Body of pancreas (tissue), 4 donors: Measurements from ENCODE around the gene MTA3. TPM values are rescaled to one million over a fixed set of nuclear protein-coding genes. Genes with fewer than 3 reads are reported as not detected.

Source experiments
- ATAC-seq: fragments of 150-250 bp; one replicate; pipeline ENCODE4 v1.9.1; 2016
- DNase-seq, 4 donors: peaks; one replicate each; pipeline ENCODE4 v3.0.0-alpha.2; 2019
- H3K27ac ChIP-seq, 4 donors: fragments of 200-600 bp; sonication (generic); 1 replicate in 3 of 4; 2 replicates in 1 of 4; pipeline versions ENCODE4 v1.5.1 to v1.6.1; 2016 to 2019; ENCODE audit warnings: mild to moderate bottlenecking in 1 of 4, mixed read lengths in 1 of 4, moderate library complexity in 1 of 4
- H3K27me3 ChIP-seq, 2 donors: fragments of 200-600 bp; sonication (generic); one replicate each; pipeline ENCODE4 v1.6.0; 2016; ENCODE audit warnings: mild to moderate bottlenecking in 1 of 2
- H3K36me3 ChIP-seq, 2 donors: fragments of 200-600 bp; sonication (generic); replicated peaks in 1 of 2; 2 replicates each; pipeline ENCODE4 v1.5.1; 2016; ENCODE audit warnings: low read depth in 2 of 2; ENCODE audit not compliant: insufficient read depth in 1 of 2
- H3K4me1 ChIP-seq: fragments of 200-600 bp; sonication (generic); one replicate; pipeline ENCODE4 v1.6.0; 2016
- H3K4me3 ChIP-seq, 2 donors: fragments of 200-600 bp; sonication (generic); 1 replicate in 1 of 2; 2 replicates in 1 of 2; pipeline ENCODE4 v1.5.1; 2016 to 2019
- H3K9me3 ChIP-seq, 3 donors: fragments of 200-600 bp; sonication (generic); 1 replicate in 2 of 3; 2 replicates in 1 of 3; pipeline ENCODE4 v1.5.1; 2016
- CTCF ChIP-seq, 7 experiments: fragments of 450-650 bp in 4 of 7; fragments of 200-600 bp in 3 of 7; sonication (generic) in 3 of 7; IDR thresholded peaks; one replicate each; pipeline ENCODE4 v1.5.1; 2016 to 2019; ENCODE audit warnings: antibody characterized with exemption in 7 of 7
- POLR2A ChIP-seq, 3 donors: fragments of 450-650 bp; IDR thresholded peaks; one replicate each; pipeline ENCODE4 v1.6.1; 2016; ENCODE audit warnings: antibody characterized with exemption in 3 of 3, mild to moderate bottlenecking in 2 of 3
- WGBS, 2 donors: methylation state at CpG; one replicate each; pipeline ENCODE4 v1.1.5; 2017; 5-methylcytosine and 5-hydroxymethylcytosine counted together
- intact Hi-C: fragments of 100-400 bp; cut with DNase I; formaldehyde crosslinking; loops from one replicate; pipeline ENCODE4 v1.15.1; 2023
- total RNA-seq, 2 donors: library from RNA; depleted of rRNA; stranded (reverse); fragments of >200 nt; gene quantifications; one replicate each; pipeline ENCODE4 v1.1.0, GENCODE V29; 2016

The MTA3 gene
- total RNA-seq, 2 donors from 2014 or later = 23.1 to 31.1 TPM

- 90 to 91% methylated on average over 9 of the region's 9 CpGs for WGBS, 2 donors
Measured at GRCh38 chr2:42761554-42761953, 193.1 kb downstream of the MTA3 start.

GRCh38 chr2:42762155-42762554 lies 193.7 kb downstream of the MTA3 start:
- TF ChIP-seq POLR2A (IDR thresholded peaks at IDR 0.05) (no peak), CTCF (IDR thresholded peaks at IDR 0.05) (no peak)
- DNase-seq (no peak), ATAC-seq (no peak)
- intact Hi-C loops = no loop called here
- Histone ChIP-seq H3K36me3 (no peaks in the 10 kb centered on the region), H3K9me3 (no peaks in the 10 kb centered on the region), H3K4me1 (peaks cover 2% of the 10 kb centered on the region), H3K27me3 (no peaks in the 10 kb centered on the region), H3K27ac (no peak overlapping the region), H3K4me3 (no peak overlapping the region)
- 88 to 90% methylated on average over 5 of the region's 5 CpGs for WGBS, 2 donors

More at GRCh38 chr2:42761554-42761953, 193.1 kb downstream of the MTA3 start:
- Histone ChIP-seq H3K27ac (no peak overlapping the region), H3K4me3 (no peak overlapping the region), H3K9me3 (no peaks in the 10 kb centered on the region), H3K4me1 (peaks cover 4% of the 10 kb centered on the region), H3K36me3 (no peaks in the 10 kb centered on the region), H3K27me3 (no peaks in the 10 kb centered on the region)
- intact Hi-C loops = no loop called here
- no peak for ATAC-seq
- no peak for DNase-seq
- no peak for TF ChIP-seq CTCF (IDR thresholded peaks at IDR 0.05)
- no peak for TF ChIP-seq POLR2A (IDR thresholded peaks at IDR 0.05)

DNA sequence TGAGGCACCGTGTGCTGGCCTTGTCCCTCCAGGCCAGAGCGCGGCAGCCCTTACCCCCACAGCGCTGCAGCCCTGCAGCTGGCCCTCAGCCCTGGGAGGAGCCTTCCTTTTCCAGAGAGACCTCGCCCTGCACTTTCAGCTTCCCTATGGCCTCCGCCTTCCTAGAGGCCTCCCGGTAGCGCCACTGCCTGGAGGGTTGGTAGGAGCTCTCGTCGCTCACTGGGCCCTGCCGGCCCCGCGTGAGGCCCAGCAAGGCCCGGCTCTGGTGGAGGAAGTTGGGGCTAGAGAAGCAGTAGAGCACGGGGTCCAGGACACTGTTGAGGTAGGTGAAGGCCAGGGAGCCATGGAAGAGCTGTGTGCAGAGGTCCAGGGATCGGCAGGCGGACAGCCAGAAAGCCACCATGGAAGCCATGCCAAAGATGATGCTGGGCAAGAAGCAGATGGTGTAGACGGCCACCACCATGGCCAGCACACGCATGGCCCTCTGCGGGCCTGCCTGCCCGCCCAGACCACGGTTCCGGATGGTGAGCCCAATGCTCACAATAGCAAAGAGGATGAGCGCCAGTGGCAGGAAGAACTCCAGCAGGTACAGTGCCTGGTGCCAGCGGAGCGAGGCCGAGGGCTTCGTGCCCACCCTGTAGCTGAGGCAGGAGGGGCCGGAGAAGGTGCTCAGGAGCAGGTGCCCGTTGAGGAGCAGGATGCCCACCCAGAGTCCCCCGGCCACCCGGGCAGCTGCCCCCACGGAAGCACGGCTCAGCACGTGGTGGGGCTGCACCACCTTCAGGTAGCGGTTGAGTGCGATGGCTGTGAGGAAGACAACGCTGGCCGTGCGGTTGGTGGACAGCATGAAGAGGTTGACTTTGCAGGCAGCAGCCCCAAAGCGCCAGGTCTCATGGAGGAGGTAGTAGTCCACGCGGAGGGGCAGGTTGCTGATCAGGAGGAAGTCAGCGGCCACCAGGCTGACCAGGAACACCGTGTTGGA lies 194.7 kb downstream of the MTA3 start:
- intact Hi-C loops = no loop called here
- Histone ChIP-seq H3K36me3 (no peaks in the 10 kb centered on the region), H3K4me3 (no peak overlapping the region), H3K27ac (no peak overlapping the region), H3K4me1 (no peaks in the 10 kb centered on the region), H3K27me3 (no peaks in the 10 kb centered on the region), H3K9me3 (no peaks in the 10 kb centered on the region)
- TF ChIP-seq POLR2A (IDR thresholded peaks at IDR 0.05) = no peak
- no peak for ATAC-seq
- WGBS, 2 donors = 94 to 96% methylated on average over 30 to 43 of the region's 45 CpGs
- DNase-seq = no peak

DNA sequence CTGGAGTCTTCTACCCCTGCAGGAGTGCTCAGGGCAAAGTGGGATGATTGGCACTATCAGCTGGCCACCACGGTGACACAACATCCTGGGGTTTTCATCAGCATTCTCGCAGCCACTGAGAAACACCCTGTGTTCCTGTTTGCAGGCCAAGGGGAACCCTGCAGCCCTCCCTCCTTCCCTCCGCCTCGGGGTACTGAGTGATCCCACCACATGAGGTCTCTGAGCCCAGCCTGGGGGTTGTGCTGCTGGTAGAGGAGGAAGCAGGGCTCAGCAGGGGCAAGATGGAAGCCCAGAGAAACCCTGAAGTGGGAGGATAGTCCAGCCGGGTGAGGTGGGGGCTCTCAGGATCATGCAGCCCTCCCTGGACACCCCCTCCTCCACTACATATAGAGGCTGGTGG lies 195.7 kb downstream of the MTA3 start, which contains the start of gene OXER1:
OXER1 (minus strand) TSS at position 40 of the 400 bp plus-strand sequence. CDS start 73 bp downstream, outside the sequence.
- Histone ChIP-seq H3K27me3 (no peaks in the 10 kb centered on the region), H3K27ac (no peak within 1 kb of the TSS), H3K4me3 (no peak within 1 kb of the TSS), H3K9me3 (no peaks in the 10 kb centered on the region), H3K4me1 (no peaks in the 10 kb centered on the region), H3K36me3 (no peaks in the 10 kb centered on the region)
- ATAC-seq (no peak), DNase-seq (peak in 1 of 4 donors; percentile 22)
- intact Hi-C loops = no loop called here
- no peak for TF ChIP-seq POLR2A (IDR thresholded peaks at IDR 0.05)
- TF ChIP-seq CTCF (IDR thresholded peaks at IDR 0.05) = no peak
- WGBS, 2 donors = 52 to 63% methylated on average over 4 to 5 of the region's 5 CpGs

DNA sequence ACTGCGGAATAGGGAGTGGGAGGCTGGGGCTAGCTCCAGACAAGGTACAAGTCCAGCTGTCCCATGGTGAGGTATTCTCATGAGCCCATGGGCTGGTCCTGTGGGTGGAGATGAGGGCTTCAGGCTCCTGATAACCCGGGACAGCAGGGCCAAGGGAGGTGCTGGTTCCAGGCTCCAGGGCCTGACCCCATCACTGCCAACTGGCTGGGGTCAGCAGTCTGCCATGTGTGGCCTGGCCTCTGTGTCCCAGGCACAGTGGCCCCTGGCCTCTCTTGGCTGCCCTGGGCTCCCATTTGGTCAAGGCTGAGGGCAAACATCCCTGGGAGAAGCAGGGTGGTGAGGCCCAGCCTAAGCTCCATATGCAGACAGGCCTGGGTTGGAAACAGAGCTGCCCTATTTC lies 196.5 kb downstream of the MTA3 start:
- WGBS, 2 donors = 79 to 89% methylated on average over 2 of the region's 2 CpGs
- Histone ChIP-seq H3K27ac (no peak overlapping the region), H3K4me3 (no peak overlapping the region), H3K27me3 (no peaks in the 10 kb centered on the region), H3K9me3 (no peaks in the 10 kb centered on the region), H3K4me1 (no peaks in the 10 kb centered on the region), H3K36me3 (no peaks in the 10 kb centered on the region)
- ATAC-seq (no peak), DNase-seq (no peak)
- intact Hi-C loops = no loop called here
- no peak for TF ChIP-seq CTCF (IDR thresholded peaks at IDR 0.05)
- no peak for TF ChIP-seq POLR2A (IDR thresholded peaks at IDR 0.05)
